PC-3 (cell line): ENCODE results near the gene PIM1. TPM values are rescaled to one million over a fixed set of nuclear protein-coding genes. Genes with fewer than 3 reads are reported as not detected.

ENCODE experiments used
- ATAC-seq: fragments of 200-7000 bp; cut with Tn5 transposase; 2 replicates; pipeline ENCODE4 v1.9.1; 2020; ENCODE audit warnings: mild to moderate bottlenecking, moderate library complexity
- BruUV-seq: library from RNA; stranded (reverse); fragments of 400-500 nt; replicated peaks from 2 replicates; lab custom pipeline; 2021; lab: Mats Ljungman, UMichigan
- CTCF ChIA-PET: fragments of 300-600 bp; sonication (Branson Sonifier 250); formaldehyde crosslinking; loops from one replicate; lab custom pipeline; 2022; ENCODE audit warnings: antibody characterized with exemption; lab: Charles Lee
- POLR2A ChIA-PET: fragments of 300-600 bp; sonication (Branson Sonifier 250); formaldehyde crosslinking; loops from one replicate; lab custom pipeline; 2022; ENCODE audit warnings: antibody characterized with exemption; ENCODE audit not compliant: unreplicated experiment; lab: Charles Lee
- DNase-seq: peaks from one replicate; pipeline ENCODE4 v3.0.0-alpha.2; 2015
- H2AFZ ChIP-seq: fragments of 300-600 bp; sonication (generic); 2 replicates; pipeline ENCODE4 v1.6.0; 2016; ENCODE audit warnings: antibody characterized with exemption, low read length
- H3F3A ChIP-seq: fragments of 300-600 bp; sonication (generic); one replicate; pipeline ENCODE4 v1.6.0; 2017; ENCODE audit warnings: antibody characterized with exemption, low read length, control low read depth, mild to moderate bottlenecking; ENCODE audit not compliant: unreplicated experiment
- H3K27ac ChIP-seq: fragments of 300-600 bp; sonication (generic); 2 replicates; pipeline ENCODE4 v1.5.1; 2016; ENCODE audit warnings: mild to moderate bottlenecking, low read length
- H3K27me3 ChIP-seq: fragments of 300-600 bp; sonication (generic); 2 replicates; pipeline ENCODE4 v1.6.1; 2016; ENCODE audit warnings: low read length, mixed read lengths
- H3K36me3 ChIP-seq: fragments of 300-600 bp; sonication (generic); 2 replicates; pipeline ENCODE4 v1.6.1; 2016; ENCODE audit warnings: low read depth, mixed run types, low read length, mixed read lengths
- H3K4me1 ChIP-seq: fragments of 300-600 bp; sonication (generic); 2 replicates; pipeline ENCODE4 v1.5.1; 2016; ENCODE audit warnings: low read length; ENCODE audit not compliant: insufficient read depth
- H3K4me2 ChIP-seq: fragments of 300-600 bp; sonication (generic); 2 replicates; pipeline ENCODE4 v1.6.0; 2016; ENCODE audit warnings: low read length
- H3K4me3 ChIP-seq: fragments of 300-600 bp; sonication (generic); 2 replicates; pipeline ENCODE4 v1.5.1; 2016; ENCODE audit warnings: mild to moderate bottlenecking, low read length, mixed read lengths
- H3K79me2 ChIP-seq: fragments of 300-600 bp; sonication (generic); 2 replicates; pipeline ENCODE4 v1.6.1; 2017; ENCODE audit warnings: low read length, mixed read lengths
- H3K9ac ChIP-seq: fragments of 300-600 bp; sonication (generic); 2 replicates; pipeline ENCODE4 v1.6.0; 2016; ENCODE audit warnings: mild to moderate bottlenecking, low read length
- H3K9me2 ChIP-seq: fragments of 300-600 bp; sonication (generic); replicated peaks from 2 replicates; pipeline ENCODE4 v1.6.1; 2016; ENCODE audit warnings: mixed run types, low read length, mixed read lengths
- H3K9me3 ChIP-seq: fragments of 300-600 bp; sonication (generic); 2 replicates; pipeline ENCODE4 v1.6.1; 2016; ENCODE audit warnings: low read length, mixed read lengths
- H4K20me1 ChIP-seq: fragments of 300-600 bp; sonication (generic); 2 replicates; pipeline ENCODE4 v1.6.1; 2016; ENCODE audit warnings: low read length, mixed read lengths
- EZH2 ChIP-seq: fragments of 300-600 bp; sonication (generic); IDR thresholded peaks from one replicate; pipeline ENCODE4 v1.6.1; 2017; ENCODE audit warnings: antibody characterized with exemption, mild to moderate bottlenecking, low read length; ENCODE audit not compliant: unreplicated experiment
- EZH2phosphoT487 ChIP-seq: fragments of 300-600 bp; sonication (generic); IDR thresholded peaks from 2 replicates; pipeline ENCODE4 v1.6.1; 2018; ENCODE audit warnings: mild to moderate bottlenecking, antibody characterized with exemption, low read length, borderline replicate concordance
- intact Hi-C: fragments of 100-400 bp; cut with micrococcal nuclease; formaldehyde crosslinking; loops from 2 replicates; pipeline ENCODE4 v1.9.0; 2023
- total RNA-seq: library from RNA; depleted of rRNA; stranded (reverse); fragments of >200 nt; gene quantifications from 2 replicates; pipeline ENCODE4 v1.2.3, GENCODE V29; 2014
- TF ChIP-seq, protein P1 (sequence below): fragments of 300-600 bp; sonication (generic); conservative IDR thresholded peaks from 2 replicates; pipeline ENCODE4 v1.5.1; 2017; ENCODE audit warnings: antibody characterized with exemption, low read depth, mild to moderate bottlenecking, low read length

The PIM1 gene
- total RNA-seq, 1 experiment from 2014 or later = 74.1 TPM

DNA sequence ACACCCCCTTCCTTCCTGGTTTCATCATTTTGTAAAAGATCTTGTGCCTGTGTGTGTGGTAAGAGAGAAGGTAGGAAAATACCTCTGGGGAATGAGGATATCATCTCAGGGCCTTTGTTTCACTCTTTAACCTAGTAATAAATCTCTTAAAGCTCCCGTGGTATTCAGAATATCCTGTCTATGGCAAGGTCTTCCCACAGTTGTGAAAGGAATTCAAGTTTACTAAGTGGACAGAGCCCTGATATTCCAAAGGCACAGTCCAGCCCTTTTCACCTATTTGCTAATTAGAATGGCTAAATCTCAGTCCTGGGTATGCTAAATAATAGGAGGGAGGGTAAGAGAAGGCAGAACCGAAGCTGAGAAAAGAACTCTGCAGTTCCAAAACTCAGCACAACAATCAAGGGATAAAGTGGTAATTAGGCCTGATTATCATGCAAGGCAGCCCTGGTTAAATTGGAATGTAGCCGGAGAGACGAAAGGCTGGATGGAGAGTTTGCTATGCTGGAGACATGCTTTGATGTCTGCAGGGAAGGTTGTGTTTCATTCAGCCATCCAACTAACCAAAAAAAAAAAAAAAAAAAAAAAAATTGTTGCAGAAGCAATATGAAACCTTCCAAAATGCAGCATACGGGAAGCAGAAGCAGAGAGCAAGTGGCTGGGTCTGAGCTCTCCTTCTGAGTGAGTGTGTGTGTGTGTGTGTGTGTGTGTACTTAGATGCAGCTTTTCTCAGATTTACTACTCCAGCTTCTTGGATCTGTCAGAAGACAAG is 28.5 kb upstream of the PIM1 start:
- Histone ChIP-seq H3K36me3 (no peaks in the 10 kb centered on the region), H3K9ac (no peak overlapping the region), H3K4me3 (no peak overlapping the region), H3K9me2 (no peaks in the 10 kb centered on the region), H3K27me3 (no peaks in the 10 kb centered on the region), H3K4me2 (0 out of 2 replicates have a peak overlapping the region, but pooled peaks have one; percentile 1), H3K27ac (no peak overlapping the region), H2AFZ (0 out of 2 replicates have a peak overlapping the region, but pooled peaks have one; percentile 45), H3K9me3 (no peaks in the 10 kb centered on the region), H3K4me1 (peaks cover 48% of the 10 kb centered on the region), H3K79me2 (no peaks in the 10 kb centered on the region), H4K20me1 (no peaks in the 10 kb centered on the region), H3F3A (peaks cover 3% of the 10 kb centered on the region)
- ATAC-seq (no peak), DNase-seq (no peak)
- ChIA-PET POLR2A (interaction anchor here (0.7 kb wide), 2 partner anchors 14 to 20 kb away, joined by 3 to 4 read pairs; no protein-coding TSS in a partner anchor), CTCF (no interaction called here)
- no peak for TF ChIP-seq EZH2
- TF ChIP-seq EZH2phosphoT487 = no peak
- TF ChIP-seq, protein P1, sequence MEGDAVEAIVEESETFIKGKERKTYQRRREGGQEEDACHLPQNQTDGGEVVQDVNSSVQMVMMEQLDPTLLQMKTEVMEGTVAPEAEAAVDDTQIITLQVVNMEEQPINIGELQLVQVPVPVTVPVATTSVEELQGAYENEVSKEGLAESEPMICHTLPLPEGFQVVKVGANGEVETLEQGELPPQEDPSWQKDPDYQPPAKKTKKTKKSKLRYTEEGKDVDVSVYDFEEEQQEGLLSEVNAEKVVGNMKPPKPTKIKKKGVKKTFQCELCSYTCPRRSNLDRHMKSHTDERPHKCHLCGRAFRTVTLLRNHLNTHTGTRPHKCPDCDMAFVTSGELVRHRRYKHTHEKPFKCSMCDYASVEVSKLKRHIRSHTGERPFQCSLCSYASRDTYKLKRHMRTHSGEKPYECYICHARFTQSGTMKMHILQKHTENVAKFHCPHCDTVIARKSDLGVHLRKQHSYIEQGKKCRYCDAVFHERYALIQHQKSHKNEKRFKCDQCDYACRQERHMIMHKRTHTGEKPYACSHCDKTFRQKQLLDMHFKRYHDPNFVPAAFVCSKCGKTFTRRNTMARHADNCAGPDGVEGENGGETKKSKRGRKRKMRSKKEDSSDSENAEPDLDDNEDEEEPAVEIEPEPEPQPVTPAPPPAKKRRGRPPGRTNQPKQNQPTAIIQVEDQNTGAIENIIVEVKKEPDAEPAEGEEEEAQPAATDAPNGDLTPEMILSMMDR = no peak
- no TSS peak for BruUV-seq
- intact Hi-C loops = no loop called here

DNA sequence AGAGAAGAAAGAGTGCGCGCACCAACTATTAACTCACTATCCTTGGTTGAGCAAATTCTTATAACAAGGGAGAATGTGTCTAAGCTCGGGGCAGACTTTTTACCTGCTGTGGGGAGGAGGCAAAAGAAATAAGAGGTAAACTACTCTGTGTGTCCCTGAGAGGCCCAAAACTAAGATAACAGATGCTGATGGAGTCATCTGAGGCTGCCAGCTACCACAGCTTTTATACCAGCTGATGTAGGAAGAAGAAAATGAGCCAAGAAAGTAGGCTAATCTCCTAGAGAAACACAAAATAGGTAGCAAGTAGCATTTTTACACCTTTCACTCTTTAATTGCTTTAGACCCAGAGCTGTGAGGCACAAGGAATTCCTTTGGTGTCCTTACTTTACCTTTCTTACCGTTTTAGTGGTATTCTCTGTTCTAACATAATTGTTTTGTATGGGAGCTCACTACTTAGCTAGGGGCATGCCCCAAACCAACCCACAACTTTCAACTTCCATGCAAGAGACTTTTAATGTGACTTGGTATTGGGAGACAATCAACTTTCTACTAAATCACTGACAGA is 27.8 kb upstream of the PIM1 start:
- Histone ChIP-seq H3K4me1 (peaks cover 42% of the 10 kb centered on the region), H3F3A (no peaks in the 10 kb centered on the region), H3K9ac (no peak overlapping the region), H3K27ac (no peak overlapping the region), H2AFZ (no peak overlapping the region), H3K27me3 (no peaks in the 10 kb centered on the region), H3K36me3 (no peaks in the 10 kb centered on the region), H4K20me1 (no peaks in the 10 kb centered on the region), H3K4me3 (no peak overlapping the region), H3K79me2 (no peaks in the 10 kb centered on the region), H3K9me2 (no peaks in the 10 kb centered on the region), H3K9me3 (no peaks in the 10 kb centered on the region), H3K4me2 (no peak overlapping the region)
- TF ChIP-seq, protein P1 = no peak
- TF ChIP-seq EZH2phosphoT487 (no peak), EZH2 (no peak)
- intact Hi-C loops = no loop called here
- ChIA-PET CTCF (no interaction called here), POLR2A (interaction anchor here (0.6 to 0.7 kb wide), 3 partner anchors 14 to 30 kb away, joined by 3 to 11 read pairs (median 4); no protein-coding TSS in a partner anchor)
- ATAC-seq = no peak
- no TSS peak for BruUV-seq
- DNase-seq = no peak
